Smooth muscle cell (in vitro differentiated cells): Measurements from ENCODE around the gene ADARB2. TPM values are rescaled to one million over a fixed set of nuclear protein-coding genes. Genes with fewer than 3 reads are reported as not detected.

ENCODE experiments used
- DNase-seq: peaks from one replicate; lab custom pipeline; 2025; ENCODE audit not compliant: unreplicated experiment; lab: John Stamatoyannopoulos, UW
- H2AFZ ChIP-seq: fragments of 200-600 bp; sonication (generic); 2 replicates; pipeline ENCODE4 v1.6.0; 2016; ENCODE audit warnings: antibody characterized with exemption, low read depth, mild to moderate bottlenecking
- H3F3A ChIP-seq: fragments of 200-600 bp; sonication (generic); 2 replicates; pipeline ENCODE4 v1.6.0; 2017; ENCODE audit warnings: antibody characterized with exemption, low read depth
- H3K27ac ChIP-seq: fragments of 200-600 bp; sonication (generic); 2 replicates; pipeline ENCODE4 v1.5.1; 2016; ENCODE audit warnings: low read depth, mild to moderate bottlenecking
- H3K27me3 ChIP-seq: fragments of 200-600 bp; sonication (generic); 2 replicates; pipeline ENCODE4 v1.6.1; 2016; ENCODE audit warnings: low read depth, mild to moderate bottlenecking
- H3K36me3 ChIP-seq: fragments of 200-600 bp; sonication (generic); 2 replicates; pipeline ENCODE4 v1.5.1; 2016; ENCODE audit warnings: low read depth
- H3K4me1 ChIP-seq: fragments of 200-600 bp; sonication (generic); 2 replicates; pipeline ENCODE4 v1.5.1; 2016; ENCODE audit warnings: low read depth
- H3K4me2 ChIP-seq: fragments of 200-600 bp; sonication (generic); 2 replicates; pipeline ENCODE4 v1.6.0; 2016; ENCODE audit warnings: mild to moderate bottlenecking
- H3K4me3 ChIP-seq: fragments of 200-600 bp; sonication (generic); 2 replicates; pipeline ENCODE4 v1.5.1; 2016; ENCODE audit warnings: mild to moderate bottlenecking
- H3K79me2 ChIP-seq: fragments of 200-600 bp; sonication (generic); 2 replicates; pipeline ENCODE4 v1.6.0; 2016; ENCODE audit warnings: low read depth, mild to moderate bottlenecking
- H3K9ac ChIP-seq: fragments of 200-600 bp; sonication (generic); 2 replicates; pipeline ENCODE4 v1.6.0; 2016; ENCODE audit warnings: low read depth
- H3K9me3 ChIP-seq: fragments of 200-600 bp; sonication (generic); replicated peaks from 2 replicates; pipeline ENCODE4 v1.5.1; 2016; ENCODE audit warnings: low read depth
- H4K20me1 ChIP-seq: fragments of 200-600 bp; sonication (generic); 2 replicates; pipeline ENCODE4 v1.6.0; 2016; ENCODE audit warnings: low read depth
- WGBS: methylation state at CpG from one replicate; pipeline ENCODE4 v1.1.7; 2016; ENCODE audit warnings: low lambda C conversion rate; 5-methylcytosine and 5-hydroxymethylcytosine counted together
- polyA plus RNA-seq: library from polyadenylated mRNA; unstranded; fragments of >200 nt; fragmentation: Nextera tagmentation; extraction: Ambion mirVana; gene quantifications from 2 replicates; pipeline ENCODE4 v1.2.1, GENCODE V29; 2016
- total RNA-seq: library from RNA; depleted of rRNA; stranded (reverse); fragments of >200 nt; gene quantifications from 2 replicates; pipeline ENCODE4 v1.2.3, GENCODE V29; 2014
- TF ChIP-seq, protein P1 (sequence below): fragments of 200-600 bp; sonication (generic); IDR thresholded peaks from 2 replicates; pipeline ENCODE4 v1.5.1; 2017; ENCODE audit warnings: borderline replicate concordance, mild to moderate bottlenecking, antibody characterized with exemption; ENCODE audit not compliant: insufficient read depth, poor library complexity, severe bottlenecking

Gene ADARB2
- total and polyA plus RNA-seq, 2 experiments from 2014 or later, result 0.13 to 0.39 TPM

DNA sequence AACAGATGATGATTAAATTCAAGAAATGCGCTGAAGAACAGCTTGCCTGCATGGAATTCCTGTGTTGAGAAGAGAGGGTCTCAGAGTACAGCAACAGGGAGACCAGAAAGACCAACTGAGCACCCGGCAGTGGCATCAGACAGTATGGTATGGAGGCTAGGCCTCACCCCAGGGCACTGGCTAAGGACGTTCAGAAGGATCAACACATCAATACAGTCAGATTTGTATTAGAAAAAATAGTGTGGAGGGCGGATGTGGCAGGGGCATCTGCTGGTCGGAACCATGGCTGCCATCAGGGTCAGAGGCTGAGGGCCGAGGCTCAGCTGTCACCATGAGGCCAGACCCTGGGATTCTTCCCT is 142.1 kb downstream of the ADARB2 start:
- Histone ChIP-seq H4K20me1 (no peaks in the 10 kb centered on the region), H3K4me3 (no peak overlapping the region), H3K79me2 (no peaks in the 10 kb centered on the region), H3F3A (no peaks in the 10 kb centered on the region), H3K4me1 (no peaks in the 10 kb centered on the region), H3K9me3 (no peaks in the 10 kb centered on the region), H3K9ac (no peak overlapping the region), H2AFZ (no peak overlapping the region), H3K36me3 (no peaks in the 10 kb centered on the region), H3K4me2 (no peak overlapping the region), H3K27ac (no peak overlapping the region), H3K27me3 (no peaks in the 10 kb centered on the region)
- no peak for DNase-seq
- 84% methylated on average over 6 of the region's 6 CpGs for WGBS
- TF ChIP-seq, protein P1, sequence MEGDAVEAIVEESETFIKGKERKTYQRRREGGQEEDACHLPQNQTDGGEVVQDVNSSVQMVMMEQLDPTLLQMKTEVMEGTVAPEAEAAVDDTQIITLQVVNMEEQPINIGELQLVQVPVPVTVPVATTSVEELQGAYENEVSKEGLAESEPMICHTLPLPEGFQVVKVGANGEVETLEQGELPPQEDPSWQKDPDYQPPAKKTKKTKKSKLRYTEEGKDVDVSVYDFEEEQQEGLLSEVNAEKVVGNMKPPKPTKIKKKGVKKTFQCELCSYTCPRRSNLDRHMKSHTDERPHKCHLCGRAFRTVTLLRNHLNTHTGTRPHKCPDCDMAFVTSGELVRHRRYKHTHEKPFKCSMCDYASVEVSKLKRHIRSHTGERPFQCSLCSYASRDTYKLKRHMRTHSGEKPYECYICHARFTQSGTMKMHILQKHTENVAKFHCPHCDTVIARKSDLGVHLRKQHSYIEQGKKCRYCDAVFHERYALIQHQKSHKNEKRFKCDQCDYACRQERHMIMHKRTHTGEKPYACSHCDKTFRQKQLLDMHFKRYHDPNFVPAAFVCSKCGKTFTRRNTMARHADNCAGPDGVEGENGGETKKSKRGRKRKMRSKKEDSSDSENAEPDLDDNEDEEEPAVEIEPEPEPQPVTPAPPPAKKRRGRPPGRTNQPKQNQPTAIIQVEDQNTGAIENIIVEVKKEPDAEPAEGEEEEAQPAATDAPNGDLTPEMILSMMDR, result no peak

DNA sequence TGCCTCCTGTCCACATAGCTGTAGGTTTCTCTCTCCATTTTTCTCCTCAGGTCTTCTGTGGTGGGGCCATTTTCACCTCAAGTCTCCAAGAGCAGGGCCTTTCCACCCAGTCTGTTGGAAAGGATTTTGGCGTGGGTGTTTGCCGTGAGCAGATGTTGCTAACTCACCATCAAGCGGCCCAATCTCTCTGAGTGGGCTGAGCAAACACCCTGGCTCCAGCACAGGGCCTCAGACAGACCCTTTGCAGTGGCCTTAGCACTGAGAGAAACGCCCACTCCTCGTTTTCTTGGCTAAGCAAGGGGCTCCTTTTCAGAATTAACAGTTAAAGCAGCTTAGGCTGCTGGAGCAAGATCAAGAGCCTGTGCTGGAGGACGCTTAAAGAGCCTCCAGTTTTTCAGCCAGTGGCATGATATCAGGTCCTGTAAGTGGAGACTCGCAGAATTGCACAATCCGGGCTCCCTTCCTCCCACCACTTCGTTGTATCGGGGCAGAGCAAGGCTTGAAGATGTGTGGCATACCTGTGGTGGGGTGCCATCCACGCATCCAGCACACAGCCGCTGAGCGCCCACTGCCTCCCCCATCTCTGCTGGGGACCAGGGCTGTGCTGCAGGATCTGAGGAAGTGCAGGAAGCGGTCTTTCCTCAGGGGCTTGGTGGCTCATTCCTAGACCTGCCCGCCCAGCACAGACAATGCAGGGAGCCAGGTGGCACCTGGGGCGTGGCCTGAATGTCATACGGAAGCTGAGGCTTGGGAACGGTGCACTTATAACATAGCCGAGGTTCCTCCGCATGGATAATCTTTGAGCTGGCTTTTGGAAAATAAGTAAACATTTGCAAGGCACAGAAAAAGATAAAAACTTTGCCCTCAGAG is 142.7 kb downstream of the ADARB2 start:
- H2AFZ ChIP-seq, result no peak overlapping the region
- no peaks in the 10 kb centered on the region for H3K27me3 ChIP-seq
- WGBS, result 54% methylated on average over 20 of the region's 20 CpGs
- TF ChIP-seq, protein P1, result no peak
- H3K9me3 ChIP-seq, result no peaks in the 10 kb centered on the region
- no peaks in the 10 kb centered on the region for H3F3A ChIP-seq
- H3K4me2 ChIP-seq, result no peak overlapping the region
- no peaks in the 10 kb centered on the region for H3K79me2 ChIP-seq
- no peaks in the 10 kb centered on the region for H4K20me1 ChIP-seq
- H3K27ac ChIP-seq, result no peak overlapping the region
- no peaks in the 10 kb centered on the region for H3K36me3 ChIP-seq
- no peak for DNase-seq
- no peaks in the 10 kb centered on the region for H3K4me1 ChIP-seq
- H3K4me3 ChIP-seq, result no peak overlapping the region
- H3K9ac ChIP-seq, result no peak overlapping the region

DNA sequence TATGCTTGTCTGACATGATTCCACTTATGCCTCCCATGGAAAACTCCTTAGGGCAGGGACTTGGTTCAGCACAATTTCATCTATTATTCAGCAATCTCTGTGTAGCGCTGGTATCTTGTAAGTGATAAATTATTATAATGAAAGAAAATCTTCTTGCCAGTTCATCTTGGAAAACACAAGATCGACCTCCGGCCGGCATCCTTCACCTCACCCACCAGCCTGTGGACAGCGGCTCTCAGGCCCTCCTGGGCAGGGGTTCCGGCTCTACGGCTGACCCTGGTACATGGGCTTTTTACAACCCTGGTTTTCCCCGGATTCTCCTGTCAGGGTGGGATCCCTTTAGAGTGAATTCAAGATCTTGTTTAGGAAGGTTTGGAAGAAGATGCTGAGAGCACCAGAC is 145.6 kb downstream of the ADARB2 start:
- no peak overlapping the region for H3K4me3 ChIP-seq
- H3K9ac ChIP-seq, result no peak overlapping the region
- 96% methylated on average over 8 of the region's 8 CpGs for WGBS
- H3K36me3 ChIP-seq, result no peaks in the 10 kb centered on the region
- H3K27ac ChIP-seq, result no peak overlapping the region
- no peaks in the 10 kb centered on the region for H3K79me2 ChIP-seq
- no peaks in the 10 kb centered on the region for H3K27me3 ChIP-seq
- H3K4me1 ChIP-seq, result no peaks in the 10 kb centered on the region
- H4K20me1 ChIP-seq, result no peaks in the 10 kb centered on the region
- H3F3A ChIP-seq, result no peaks in the 10 kb centered on the region
- H3K4me2 ChIP-seq, result no peak overlapping the region
- H2AFZ ChIP-seq, result no peak overlapping the region
- DNase-seq, result no peak
- TF ChIP-seq, protein P1, result no peak
- H3K9me3 ChIP-seq, result no peaks in the 10 kb centered on the region

DNA sequence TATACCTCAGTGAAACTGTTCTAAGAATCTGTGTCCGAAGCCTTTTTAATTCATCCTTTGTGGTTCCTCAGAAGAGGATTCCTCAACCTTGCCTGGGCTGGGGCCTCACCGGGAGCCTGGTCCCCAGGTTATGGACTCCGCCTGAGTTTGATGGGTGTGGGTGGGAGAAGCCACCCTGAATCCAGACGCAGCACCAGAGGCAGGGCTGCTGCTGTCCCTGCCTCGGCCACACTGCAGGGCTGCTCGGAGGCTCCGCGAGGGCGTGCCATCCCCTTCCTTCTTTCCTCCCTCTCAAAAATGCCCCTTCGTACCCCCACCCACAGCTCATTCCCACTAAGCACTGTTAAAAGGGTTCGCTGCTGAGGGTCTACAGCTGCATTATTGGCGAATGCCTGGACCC is 146.3 kb downstream of the ADARB2 start:
- no peaks in the 10 kb centered on the region for H3K27me3 ChIP-seq
- no peak for DNase-seq
- no peaks in the 10 kb centered on the region for H3K9me3 ChIP-seq
- H3K27ac ChIP-seq, result no peak overlapping the region
- no peak overlapping the region for H3K9ac ChIP-seq
- H3K4me2 ChIP-seq, result no peak overlapping the region
- no peak overlapping the region for H2AFZ ChIP-seq
- WGBS, result 87% methylated on average over 11 of the region's 12 CpGs
- H3K36me3 ChIP-seq, result no peaks in the 10 kb centered on the region
- no peak overlapping the region for H3K4me3 ChIP-seq
- TF ChIP-seq, protein P1, result no peak
- H3K4me1 ChIP-seq, result no peaks in the 10 kb centered on the region
- H4K20me1 ChIP-seq, result no peaks in the 10 kb centered on the region
- H3K79me2 ChIP-seq, result no peaks in the 10 kb centered on the region
- H3F3A ChIP-seq, result no peaks in the 10 kb centered on the region
